Measurements from ENCODE around the gene DHRSX. TPM values are rescaled to one million over a fixed set of nuclear protein-coding genes. Genes with fewer than 3 reads are reported as not detected.
"Not testable (repeated sequence)": the region's sequence is repeated elsewhere in the genome, so short reads cannot be mapped to it uniquely, and the experiment has no call there.

The DHRSX gene
- total and polyA plus RNA-seq, 2 of the 8 experiments (the other 6 are each of a cell fraction or from before 2014, with no cell fraction given): 35.1 to 43.4 TPM

DNA sequence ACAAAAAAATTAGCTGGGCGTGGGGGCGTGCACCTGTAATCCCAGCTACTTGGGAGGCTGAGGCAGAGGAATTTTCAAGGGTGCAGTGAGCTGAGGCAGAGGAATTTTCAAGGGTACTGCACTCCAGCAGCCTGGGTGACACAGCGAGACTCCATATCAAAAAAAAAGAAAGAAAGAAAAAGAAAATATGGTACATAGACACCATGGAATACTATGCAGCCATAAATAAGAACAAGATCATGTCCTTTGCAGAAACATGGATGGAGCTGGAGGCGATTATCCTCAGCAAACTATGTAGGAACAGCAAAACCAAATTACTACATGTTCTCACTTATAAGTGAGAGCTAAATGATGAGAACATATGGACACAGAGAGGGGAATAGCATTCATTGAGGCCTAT, 141.3 kb downstream of the DHRSX start:
- H3K9me3 ChIP-seq (ENCODE audit: insufficient read depth in 2 of 2, low read depth in 1 of 2, low read length in 1 of 2); H3K23ac ChIP-seq (ENCODE audit: insufficient read length); CTCF ChIA-PET (ENCODE audit: partially characterized antibody); H4K8ac ChIP-seq (ENCODE audit: extremely low read depth, insufficient read depth, low read length); H2BK5ac ChIP-seq (ENCODE audit: low read depth, low read length); H2BK20ac ChIP-seq (ENCODE audit: low read length); H4K20me1 ChIP-seq (replicated peaks in 1 of 2; ENCODE audit: control insufficient read depth in 1 of 2, insufficient read depth in 2 of 2, low read length in 2 of 2); H2BK12ac ChIP-seq (ENCODE audit: low read depth, low read length); H3K23me2 ChIP-seq (ENCODE audit: low read depth, low read length); H3K79me2 ChIP-seq (ENCODE audit: control insufficient read depth in 1 of 2, insufficient read depth in 2 of 2, low read length in 2 of 2); H2BK120ac ChIP-seq (replicated peaks; ENCODE audit: low read depth, low read length); H3K4me1 ChIP-seq (replicated peaks in 1 of 4; ENCODE audit: control insufficient read depth in 3 of 4, insufficient read depth in 4 of 4, low read length in 3 of 4); H3K4ac ChIP-seq (replicated peaks; ENCODE audit: insufficient read length, low read depth, low read length); H4K91ac ChIP-seq (replicated peaks; ENCODE audit: insufficient read length, low read length); H3K14ac ChIP-seq (ENCODE audit: insufficient read length); H3K18ac ChIP-seq (ENCODE audit: extremely low read depth, low read length); H3K4me2 ChIP-seq (ENCODE audit: insufficient read depth in 1 of 2, low read depth in 2 of 2, low read length in 2 of 2); H3K56ac ChIP-seq (replicated peaks; ENCODE audit: insufficient read length, low read depth, low read length); H3K27ac ChIP-seq (ENCODE audit: low read depth, low read length); H2AFZ ChIP-seq (ENCODE audit: low read length); H2AK5ac ChIP-seq (ENCODE audit: low read depth, low read length); FAIRE-seq; H4K5ac ChIP-seq (ENCODE audit: insufficient read length, low read depth, low read length); DNase-seq (ENCODE audit: low read depth in 1 of 2, low spot score in 2 of 2); H3K79me1 ChIP-seq (ENCODE audit: low read depth, low read length); H3K27me3 ChIP-seq (replicated peaks in 1 of 4; ENCODE audit: control insufficient read depth in 3 of 4, extremely low read depth in 1 of 4, insufficient read depth in 3 of 4, low read length in 3 of 4); H3K36me3 ChIP-seq (ENCODE audit: control insufficient read depth in 2 of 4, insufficient read depth in 4 of 4, low read length in 3 of 4); POLR2A ChIA-PET (ENCODE audit: partially characterized antibody); H3K9ac ChIP-seq (replicated peaks in 1 of 4; ENCODE audit: extremely low read depth in 1 of 4, low read depth in 3 of 4, low read length in 3 of 4); H2BK15ac ChIP-seq (ENCODE audit: low read length); H3K4me3 ChIP-seq (ENCODE audit: extremely low read depth in 1 of 4, insufficient read depth in 2 of 4, low read depth in 3 of 4, low read length in 4 of 4): not testable (repeated sequence)
- WGBS, 2 experiments (ENCODE audit: extremely low coverage in 1 of 2, insufficient coverage in 1 of 2, insufficient read length in 1 of 2, insufficient replicate concordance in 2 of 2, low coverage in 1 of 2, low lambda C conversion rate in 2 of 2, missing lambda C conversion rate in 1 of 2): 81% methylated on average over 4 of the region's 4 CpGs; no CpG with 5 or more reads in 1 of the 2 experiments
